Progenitor cell of endocrine pancreas (in vitro differentiated cells): Measurements from ENCODE around the gene IL1RAP. TPM values are rescaled to one million over a fixed set of nuclear protein-coding genes. Genes with fewer than 3 reads are reported as not detected.

Experiments used
- DNase-seq: peaks from one replicate; pipeline ENCODE4 v3.0.0; 2021; ENCODE audit warnings: low spot score; ENCODE audit not compliant: unreplicated experiment
- H3K27ac Mint-ChIP-seq: 2 replicates; pipeline ENCODE4 v1.8.0; 2021; ENCODE audit warnings: mild to moderate bottlenecking, moderate library complexity, mixed read lengths
- H3K27me3 Mint-ChIP-seq: 2 replicates; pipeline ENCODE4 v1.8.0; 2021; ENCODE audit warnings: mixed read lengths
- H3K36me3 Mint-ChIP-seq: 2 replicates; pipeline ENCODE4 v1.8.0; 2022; ENCODE audit warnings: mixed read lengths; ENCODE audit not compliant: insufficient read depth
- H3K4me1 Mint-ChIP-seq: 2 replicates; pipeline ENCODE4 v1.8.0; 2021; ENCODE audit warnings: low read depth, mixed read lengths
- H3K4me3 Mint-ChIP-seq: 2 replicates; pipeline ENCODE4 v1.8.0; 2021; ENCODE audit warnings: low read depth, mild to moderate bottlenecking, moderate library complexity, mixed read lengths
- H3K9me3 Mint-ChIP-seq: 2 replicates; pipeline ENCODE4 v1.8.0; 2021; ENCODE audit warnings: low read depth, mixed read lengths
- total RNA-seq: library from RNA; stranded (reverse); gene quantifications from 2 replicates; pipeline ENCODE4 v1.2.1, GENCODE V29; 2021
- TF ChIP-seq, protein P1 (sequence below): fragments of 200-600 bp; sonication (generic); IDR thresholded peaks from one replicate; pipeline ENCODE4 v1.5.0; 2021; ENCODE audit warnings: antibody characterized with exemption, mild to moderate bottlenecking; ENCODE audit not compliant: unreplicated experiment

IL1RAP gene
- total RNA-seq, 1 donor from 2014 or later, result 20.0 TPM

DNA sequence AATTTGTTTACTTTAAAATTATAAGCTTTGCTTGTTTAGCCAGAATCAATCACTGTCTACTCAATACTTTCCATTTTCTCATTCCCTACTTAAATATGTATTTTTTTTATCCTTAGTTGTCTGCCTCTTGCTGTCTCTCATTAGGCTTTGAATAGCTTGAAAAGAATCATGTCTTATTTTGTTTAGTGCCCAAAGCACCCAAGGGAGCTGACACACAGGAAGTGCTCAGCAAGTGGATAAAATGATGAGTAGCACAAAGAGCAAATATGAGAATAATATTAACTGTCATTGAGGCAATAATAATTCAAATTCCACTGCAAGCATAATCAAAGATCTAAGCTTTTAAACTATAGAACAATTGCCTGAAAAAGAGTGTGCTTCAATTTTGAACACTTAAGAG, 19.0 kb upstream of the IL1RAP start:
- DNase-seq, result no peak
- Mint-ChIP-seq H3K4me3 (no peak overlapping the region), H3K27me3 (no peaks in the 10 kb centered on the region), H3K4me1 (peaks cover 4% of the 10 kb centered on the region), H3K27ac (no peak overlapping the region), H3K36me3 (no peaks in the 10 kb centered on the region), H3K9me3 (peaks cover 14% of the 10 kb centered on the region)
- TF ChIP-seq, protein P1, sequence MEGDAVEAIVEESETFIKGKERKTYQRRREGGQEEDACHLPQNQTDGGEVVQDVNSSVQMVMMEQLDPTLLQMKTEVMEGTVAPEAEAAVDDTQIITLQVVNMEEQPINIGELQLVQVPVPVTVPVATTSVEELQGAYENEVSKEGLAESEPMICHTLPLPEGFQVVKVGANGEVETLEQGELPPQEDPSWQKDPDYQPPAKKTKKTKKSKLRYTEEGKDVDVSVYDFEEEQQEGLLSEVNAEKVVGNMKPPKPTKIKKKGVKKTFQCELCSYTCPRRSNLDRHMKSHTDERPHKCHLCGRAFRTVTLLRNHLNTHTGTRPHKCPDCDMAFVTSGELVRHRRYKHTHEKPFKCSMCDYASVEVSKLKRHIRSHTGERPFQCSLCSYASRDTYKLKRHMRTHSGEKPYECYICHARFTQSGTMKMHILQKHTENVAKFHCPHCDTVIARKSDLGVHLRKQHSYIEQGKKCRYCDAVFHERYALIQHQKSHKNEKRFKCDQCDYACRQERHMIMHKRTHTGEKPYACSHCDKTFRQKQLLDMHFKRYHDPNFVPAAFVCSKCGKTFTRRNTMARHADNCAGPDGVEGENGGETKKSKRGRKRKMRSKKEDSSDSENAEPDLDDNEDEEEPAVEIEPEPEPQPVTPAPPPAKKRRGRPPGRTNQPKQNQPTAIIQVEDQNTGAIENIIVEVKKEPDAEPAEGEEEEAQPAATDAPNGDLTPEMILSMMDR, result no peak

DNA sequence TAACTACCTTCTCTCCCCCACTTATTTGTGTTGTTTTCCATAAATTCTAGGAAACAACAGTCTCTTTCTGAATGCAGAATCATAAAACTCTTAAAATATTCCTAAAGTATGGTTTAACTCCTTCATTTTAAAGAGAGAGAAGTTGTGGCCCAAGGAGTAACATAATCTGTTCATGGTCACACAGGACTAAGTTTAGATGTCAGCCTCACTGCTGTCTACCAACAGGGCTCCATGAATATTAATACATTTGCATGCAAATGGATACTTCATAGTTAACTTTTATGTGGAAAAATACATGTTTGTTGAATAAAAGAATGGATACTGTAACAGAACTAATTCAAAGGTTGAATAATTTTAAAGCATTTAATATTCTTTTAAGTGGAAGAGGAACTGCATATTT, 18.5 kb upstream of the IL1RAP start:
- Mint-ChIP-seq H3K27ac (no peak overlapping the region), H3K27me3 (no peaks in the 10 kb centered on the region), H3K4me1 (peaks cover 4% of the 10 kb centered on the region), H3K9me3 (peaks cover 14% of the 10 kb centered on the region), H3K4me3 (no peak overlapping the region), H3K36me3 (no peaks in the 10 kb centered on the region)
- TF ChIP-seq, protein P1, result no peak
- no peak for DNase-seq

DNA sequence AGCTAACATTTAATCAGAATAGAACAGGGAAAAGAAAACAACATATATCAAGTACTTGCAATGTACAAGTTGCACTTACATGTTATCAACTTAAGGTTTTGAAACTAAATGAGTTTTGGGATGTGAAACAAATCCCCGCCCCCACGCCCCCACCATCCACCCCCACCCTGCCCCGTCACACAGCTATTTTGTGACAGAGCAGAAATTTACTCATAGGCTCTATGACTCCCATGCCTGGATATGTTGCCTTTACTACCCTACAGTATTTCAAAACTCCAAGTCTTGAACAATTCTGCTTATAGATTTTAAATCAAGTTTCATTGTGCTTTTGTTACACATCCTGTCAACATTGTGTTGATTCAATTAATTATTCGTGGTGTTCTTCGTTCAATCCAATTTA, 18.1 kb upstream of the IL1RAP start:
- Mint-ChIP-seq H3K9me3 (peaks cover 17% of the 10 kb centered on the region), H3K27me3 (no peaks in the 10 kb centered on the region), H3K27ac (no peak overlapping the region), H3K4me3 (no peak overlapping the region), H3K4me1 (peaks cover 4% of the 10 kb centered on the region), H3K36me3 (no peaks in the 10 kb centered on the region)
- no peak for DNase-seq
- TF ChIP-seq, protein P1, result no peak

DNA sequence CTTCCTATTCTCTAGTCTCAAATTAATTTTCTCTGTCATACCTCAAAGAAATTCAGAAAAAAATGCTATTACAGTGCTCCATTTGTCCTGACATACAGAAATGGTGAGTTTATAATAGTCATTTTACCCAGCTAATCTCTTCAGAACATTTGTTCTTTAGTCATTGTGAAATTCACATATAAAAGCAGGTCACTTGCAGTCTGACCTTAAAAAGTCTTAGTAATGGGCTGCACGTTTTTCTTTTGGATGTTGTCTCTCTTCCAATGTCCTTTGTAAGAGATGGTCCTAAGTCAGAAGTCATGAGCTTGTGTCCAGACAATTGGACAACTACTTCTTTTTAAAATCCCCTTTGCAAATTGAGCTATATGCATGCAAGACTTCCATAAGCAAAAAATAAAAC, 17.0 kb upstream of the IL1RAP start:
- Mint-ChIP-seq H3K36me3 (no peaks in the 10 kb centered on the region), H3K9me3 (peaks cover 17% of the 10 kb centered on the region), H3K4me1 (peaks cover 3% of the 10 kb centered on the region), H3K27me3 (no peaks in the 10 kb centered on the region), H3K4me3 (no peak overlapping the region), H3K27ac (no peak overlapping the region)
- no peak for DNase-seq
- TF ChIP-seq, protein P1, result no peak

DNA sequence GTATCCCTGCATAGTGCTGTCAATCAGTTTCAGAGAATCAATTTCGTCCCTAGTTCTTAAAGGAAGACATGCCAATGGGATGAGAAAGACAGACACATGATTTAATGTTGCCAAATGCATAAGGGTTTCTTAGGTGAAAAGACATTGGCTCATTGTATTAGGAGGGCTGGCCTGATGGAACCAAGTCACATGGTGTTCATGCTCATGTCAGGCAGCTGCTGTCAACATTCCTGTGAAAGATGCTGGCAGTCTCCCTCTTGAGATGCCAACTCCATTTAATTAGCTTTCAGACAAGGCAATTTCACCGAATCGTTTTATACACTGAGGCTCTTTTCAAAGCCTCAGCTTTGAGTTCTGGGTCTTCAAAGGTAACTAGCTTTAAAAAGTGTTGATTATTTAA, 16.1 kb upstream of the IL1RAP start:
- no peaks in the 10 kb centered on the region for H3K27me3 Mint-ChIP-seq
- H3K27ac Mint-ChIP-seq, result no peak overlapping the region
- TF ChIP-seq, protein P1, result no peak
- H3K4me1 Mint-ChIP-seq, result peaks cover 4% of the 10 kb centered on the region
- DNase-seq, result no peak
- H3K9me3 Mint-ChIP-seq, result peaks cover 11% of the 10 kb centered on the region
- no peak overlapping the region for H3K4me3 Mint-ChIP-seq
- H3K36me3 Mint-ChIP-seq, result no peaks in the 10 kb centered on the region

DNA sequence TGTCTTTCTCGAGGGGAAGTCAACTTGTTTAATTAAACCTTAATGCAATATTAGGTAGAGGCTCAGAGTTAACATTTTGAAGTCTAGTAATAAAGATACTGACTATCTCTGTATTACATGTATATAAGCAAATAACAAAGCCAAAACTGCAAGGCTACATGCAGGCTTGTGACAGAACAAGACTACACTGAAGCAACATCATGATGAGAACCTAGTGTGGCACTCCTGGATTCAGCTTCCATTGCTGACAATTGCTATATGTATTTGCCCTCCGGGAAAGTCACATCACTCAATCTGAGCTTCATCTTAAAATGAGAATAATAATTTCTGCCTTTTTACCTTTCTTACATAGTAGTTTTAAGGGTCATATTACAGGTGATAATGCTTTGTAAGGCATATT, 15.6 kb upstream of the IL1RAP start:
- no peak overlapping the region for H3K27ac Mint-ChIP-seq
- TF ChIP-seq, protein P1, result no peak
- H3K27me3 Mint-ChIP-seq, result no peaks in the 10 kb centered on the region
- H3K36me3 Mint-ChIP-seq, result no peaks in the 10 kb centered on the region
- H3K4me1 Mint-ChIP-seq, result peaks cover 7% of the 10 kb centered on the region
- no peak overlapping the region for H3K4me3 Mint-ChIP-seq
- no peak for DNase-seq
- H3K9me3 Mint-ChIP-seq, result peaks cover 7% of the 10 kb centered on the region
